HG03196 (cell line): ENCODE data around the gene SGIP1.

Experiments
- ATAC-seq: cut with Tn5 transposase; IDR thresholded peaks from one replicate; pipeline ENCODE4 v1.9.1; 2021; ENCODE audit not compliant: unreplicated experiment

Gene SGIP1

GRCh38 chr1:66520655-66521054 lies 13.3 kb upstream of the SGIP1 start:
- no peak for ATAC-seq

GRCh38 chr1:66521721-66522365 lies 12.1 kb upstream of the SGIP1 start:
- no peak for ATAC-seq

DNA sequence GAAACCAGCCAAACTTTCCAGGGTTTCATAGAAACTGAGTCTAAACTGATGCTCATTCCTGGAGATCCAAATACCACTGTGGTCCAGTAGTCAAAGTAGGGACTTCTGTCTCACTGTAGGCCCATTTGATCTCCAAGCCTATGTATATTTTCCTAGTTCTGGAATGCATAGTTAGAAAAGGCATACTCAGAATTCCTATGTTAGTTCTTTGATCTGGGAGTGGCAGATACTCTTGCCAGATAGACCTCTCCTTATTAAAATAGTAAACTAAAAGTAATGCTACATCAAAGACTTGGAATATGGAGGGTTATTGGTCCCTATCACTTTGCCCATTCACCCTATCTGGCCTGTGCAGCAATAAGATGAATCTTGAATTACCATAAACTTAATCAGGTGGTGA lies 10.4 kb upstream of the SGIP1 start:
- no peak for ATAC-seq

DNA sequence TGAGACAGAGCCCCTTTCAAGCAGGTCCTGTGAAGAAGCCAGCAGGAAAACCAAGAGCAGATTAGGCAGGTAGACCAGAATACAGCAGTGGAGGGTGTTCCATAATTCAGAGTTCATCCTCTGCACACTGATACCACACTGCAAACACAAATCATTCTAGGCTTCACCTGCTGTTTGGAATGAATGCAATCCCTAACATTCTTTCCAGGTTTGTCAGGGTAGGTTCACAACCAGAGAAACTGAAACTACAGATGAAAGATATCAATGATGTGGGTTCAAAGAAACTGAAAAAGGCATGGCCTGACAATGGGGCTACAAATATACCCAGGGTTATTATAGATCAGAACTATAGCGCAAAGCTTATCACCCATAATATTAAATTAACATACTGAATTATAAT lies 8.9 kb upstream of the SGIP1 start:
- no peak for ATAC-seq

GRCh38 chr1:66526036-66526435 lies 7.9 kb upstream of the SGIP1 start:
- ATAC-seq = no peak

- no peak for ATAC-seq
Measured at GRCh38 chr1:66526991-66527390, 7.0 kb upstream of the SGIP1 start.

- no peak for ATAC-seq
Measured at GRCh38 chr1:66527686-66528085, 6.3 kb upstream of the SGIP1 start.

- no peak for ATAC-seq
Measured at GRCh38 chr1:66528580-66528979, 5.4 kb upstream of the SGIP1 start.

GRCh38 chr1:66532214-66532613 lies 1.7 kb upstream of the SGIP1 start:
- no peak for ATAC-seq

- ATAC-seq = no peak
Measured at GRCh38 chr1:66532798-66533783, 862 bp upstream of the SGIP1 start.

GRCh38 chr1:66535061-66535460 lies 1.1 kb downstream of the SGIP1 start:
- ATAC-seq = no peak

DNA sequence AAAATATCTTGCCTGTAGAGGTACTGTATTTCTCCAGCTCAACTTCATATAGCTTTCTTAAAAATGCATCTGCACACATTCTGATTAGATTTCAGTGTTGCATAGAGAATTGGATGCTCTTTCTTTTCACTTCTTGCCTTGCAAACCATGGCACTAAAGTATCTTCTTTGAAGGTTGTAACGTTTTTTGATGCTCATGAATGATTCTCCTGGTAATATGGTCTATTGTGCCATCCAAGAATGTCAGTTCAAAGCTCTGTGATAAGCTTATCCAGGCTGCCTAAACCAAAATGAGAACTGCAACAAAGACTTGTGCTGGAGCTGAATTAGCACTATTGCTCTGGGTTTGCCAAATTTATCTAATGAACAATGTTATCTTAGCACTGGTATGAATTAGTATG lies 1.9 kb downstream of the SGIP1 start:
- no peak for ATAC-seq

GRCh38 chr1:66537718-66538117 lies 3.8 kb downstream of the SGIP1 start:
- no peak for ATAC-seq

GRCh38 chr1:66539491-66539890 lies 5.5 kb downstream of the SGIP1 start:
- ATAC-seq = no peak

DNA sequence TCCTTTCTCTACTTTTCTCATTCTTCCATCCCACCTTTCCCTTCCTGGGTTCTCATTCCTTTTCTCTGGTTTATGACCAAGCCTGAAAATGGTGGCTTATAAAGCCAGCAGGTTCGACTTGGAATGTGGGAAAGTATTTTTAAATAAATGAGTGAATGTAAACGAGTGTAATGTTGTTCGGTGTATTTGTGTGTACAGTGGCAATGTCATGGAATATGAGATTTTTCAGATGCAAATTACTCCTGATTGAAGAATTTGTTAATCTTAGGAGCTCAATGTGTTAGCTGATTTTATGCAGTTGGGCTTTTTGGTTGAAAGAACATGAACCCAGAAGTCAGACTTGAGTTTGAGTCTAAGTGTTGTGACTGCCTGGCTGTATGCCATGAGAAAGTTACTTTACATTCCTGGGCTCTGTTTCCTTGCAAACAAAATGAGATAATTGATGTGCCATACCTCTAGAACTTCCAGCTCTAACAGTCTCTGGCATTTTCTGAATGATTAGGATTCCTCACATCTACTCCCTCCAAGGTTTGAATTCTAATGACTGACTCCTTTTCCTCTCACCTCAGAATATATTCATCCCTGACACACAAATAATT lies 6.6 kb downstream of the SGIP1 start:
- no peak for ATAC-seq

- ATAC-seq = no peak
Measured at GRCh38 chr1:66542314-66542713, 8.4 kb downstream of the SGIP1 start.

DNA sequence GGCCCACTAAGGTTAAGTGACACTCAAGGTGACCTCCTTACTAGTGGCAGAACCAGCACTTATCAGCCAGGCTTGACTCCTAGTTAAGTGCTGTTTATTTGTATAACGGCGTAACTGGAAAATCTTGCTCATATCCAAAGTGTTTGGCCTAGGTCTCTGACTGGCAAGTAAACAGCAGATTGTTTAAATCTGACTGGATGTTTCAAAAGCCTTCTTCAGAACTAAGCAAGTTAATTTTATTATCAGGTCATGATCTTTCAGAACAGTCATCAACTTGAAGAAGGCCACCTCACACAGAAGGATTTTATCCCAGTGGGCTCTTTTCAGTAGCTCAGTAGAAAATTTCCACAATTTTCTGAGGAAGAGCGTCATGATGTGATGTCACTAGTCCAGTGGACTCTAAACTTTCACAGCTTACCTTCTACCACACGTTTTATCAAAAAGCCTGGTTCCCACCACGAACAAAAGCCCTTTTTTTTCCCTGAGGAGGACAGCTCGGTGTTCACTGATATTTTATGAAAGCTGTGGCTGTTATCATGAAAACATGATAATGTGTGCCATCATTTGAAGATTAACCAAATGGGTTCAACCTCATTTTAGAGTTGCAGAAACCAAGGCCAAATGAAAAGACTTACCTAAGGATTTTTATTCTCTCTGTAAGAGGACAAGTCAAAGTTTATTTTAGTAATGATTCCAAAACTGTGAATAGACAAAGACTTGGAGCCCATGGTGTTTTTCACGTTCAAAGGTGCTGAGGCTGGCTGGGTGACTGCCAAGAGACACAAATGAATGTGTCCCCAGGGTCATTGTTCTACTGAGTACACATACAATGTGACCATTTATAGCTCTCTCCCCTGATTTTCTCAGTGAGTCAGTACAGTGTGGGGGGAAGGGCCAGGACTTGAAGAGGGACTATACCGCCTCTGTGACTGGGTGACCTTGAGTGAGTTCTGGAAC lies 9.1 kb downstream of the SGIP1 start:
- no peak for ATAC-seq

- ATAC-seq = no peak
Measured at GRCh38 chr1:66546047-66546810, 12.3 kb downstream of the SGIP1 start.

GRCh38 chr1:66549017-66549416 lies 15.1 kb downstream of the SGIP1 start:
- no peak for ATAC-seq

DNA sequence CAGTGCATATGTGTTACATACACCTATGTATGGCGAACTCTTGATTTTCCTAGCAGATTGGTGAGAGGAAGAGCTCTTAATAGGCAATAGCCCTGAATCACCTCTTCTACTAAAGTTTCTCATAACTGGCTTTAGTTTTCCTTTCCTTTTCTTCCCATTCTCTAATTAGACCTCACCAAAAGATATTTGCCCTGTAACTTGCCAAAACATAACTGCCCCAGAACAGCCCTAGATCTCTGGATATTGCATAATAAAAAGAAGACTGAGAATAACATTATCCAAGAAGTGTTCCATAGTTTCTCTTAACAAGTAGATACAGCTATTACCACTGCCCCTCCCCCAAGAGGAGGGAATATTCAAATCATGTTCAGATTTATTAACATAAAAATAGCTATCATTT lies 16.3 kb downstream of the SGIP1 start:
- no peak for ATAC-seq
